HG03060 (cell line): ENCODE results near the gene ADCY5.

ENCODE experiments used
- ATAC-seq: cut with Tn5 transposase; IDR thresholded peaks from one replicate; pipeline ENCODE4 v1.9.1; 2021; ENCODE audit warnings: low read depth, moderate number of reproducible peaks; ENCODE audit not compliant: unreplicated experiment

Gene ADCY5

GRCh38 chr3:123431007-123431657, 17.8 kb downstream of the ADCY5 start:
- no peak for ATAC-seq

- no peak for ATAC-seq
These were observed 18.6 kb downstream of the ADCY5 start for GRCh38 chr3:123430266-123430665.

GRCh38 chr3:123429362-123430125, 19.3 kb downstream of the ADCY5 start:
- no peak for ATAC-seq

- no peak for ATAC-seq
These were observed 23.7 kb downstream of the ADCY5 start for GRCh38 chr3:123424999-123425712.

DNA sequence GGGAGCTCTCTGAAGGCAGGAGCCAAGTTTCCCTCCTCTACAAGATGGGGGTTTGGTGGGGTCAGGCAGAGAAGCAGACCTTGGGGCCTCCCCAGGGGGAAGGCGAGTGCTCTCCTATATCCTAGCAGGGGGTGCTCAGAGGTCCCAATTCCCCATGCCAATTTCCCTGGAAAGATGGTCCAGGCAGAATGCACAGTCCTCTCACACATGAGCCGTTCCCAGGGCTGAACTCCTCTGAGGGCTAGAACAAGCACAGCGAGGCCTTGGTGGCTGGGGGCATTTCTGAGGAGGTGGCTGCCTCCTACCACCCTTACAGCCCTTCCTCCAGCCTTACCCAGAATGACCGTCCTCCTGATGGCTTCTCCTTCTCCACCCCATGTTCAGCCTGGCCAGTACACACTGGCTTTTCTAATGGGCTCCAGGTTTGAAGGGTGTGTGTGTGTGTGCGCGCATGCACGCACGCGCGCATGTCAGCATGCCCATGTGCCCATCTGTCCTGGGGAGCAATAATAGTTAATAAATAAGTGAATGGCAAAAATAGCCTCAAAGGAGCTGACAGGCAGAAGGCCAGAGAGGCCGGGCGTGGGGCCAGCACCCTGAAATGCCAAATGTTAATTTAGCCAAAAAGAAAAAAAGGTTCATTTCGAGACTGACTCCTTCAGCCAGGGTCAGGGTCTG, 24.4 kb downstream of the ADCY5 start:
- ATAC-seq, result no peak

DNA sequence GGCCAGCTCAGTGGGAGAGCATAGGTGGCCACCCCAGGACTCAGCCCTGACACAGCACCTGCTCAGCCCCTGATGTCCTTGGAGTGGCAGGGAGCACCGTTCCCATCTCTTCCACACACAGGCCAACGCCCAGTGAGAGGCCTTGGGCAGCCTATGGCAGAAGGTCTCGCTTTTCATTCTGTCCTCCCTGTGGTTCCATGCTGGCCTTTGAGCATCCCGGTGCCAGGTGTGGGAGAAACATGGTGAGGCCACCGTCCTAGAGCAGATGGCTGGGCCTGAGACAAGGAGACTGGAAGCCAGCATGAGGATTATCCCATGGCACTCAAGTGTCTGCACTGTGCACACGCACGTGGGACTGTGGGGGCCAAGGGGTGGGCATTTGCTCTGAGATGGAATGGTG, 25.1 kb downstream of the ADCY5 start:
- ATAC-seq, result no peak

DNA sequence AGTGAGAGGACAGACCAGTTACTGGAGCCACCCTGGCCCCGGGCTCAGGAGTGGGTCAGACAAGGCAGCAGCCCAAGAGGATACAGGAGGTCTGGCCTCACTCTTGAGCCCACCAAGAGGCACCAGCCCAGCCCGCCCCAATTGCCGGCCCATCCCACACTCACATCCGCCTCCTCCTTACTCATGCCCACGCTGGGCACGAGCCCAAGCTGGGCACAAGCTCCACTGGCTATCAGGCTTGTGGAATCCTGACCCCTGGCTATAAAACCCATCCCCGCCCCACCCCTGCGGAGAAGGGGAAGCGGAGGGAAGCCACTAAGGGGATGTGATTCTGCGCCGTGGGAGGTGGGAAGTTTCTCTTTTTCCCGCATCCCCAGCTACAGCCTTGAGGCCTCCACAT, 25.9 kb downstream of the ADCY5 start:
- ATAC-seq, result no peak

GRCh38 chr3:123422457-123422856, 26.4 kb downstream of the ADCY5 start:
- no peak for ATAC-seq

DNA sequence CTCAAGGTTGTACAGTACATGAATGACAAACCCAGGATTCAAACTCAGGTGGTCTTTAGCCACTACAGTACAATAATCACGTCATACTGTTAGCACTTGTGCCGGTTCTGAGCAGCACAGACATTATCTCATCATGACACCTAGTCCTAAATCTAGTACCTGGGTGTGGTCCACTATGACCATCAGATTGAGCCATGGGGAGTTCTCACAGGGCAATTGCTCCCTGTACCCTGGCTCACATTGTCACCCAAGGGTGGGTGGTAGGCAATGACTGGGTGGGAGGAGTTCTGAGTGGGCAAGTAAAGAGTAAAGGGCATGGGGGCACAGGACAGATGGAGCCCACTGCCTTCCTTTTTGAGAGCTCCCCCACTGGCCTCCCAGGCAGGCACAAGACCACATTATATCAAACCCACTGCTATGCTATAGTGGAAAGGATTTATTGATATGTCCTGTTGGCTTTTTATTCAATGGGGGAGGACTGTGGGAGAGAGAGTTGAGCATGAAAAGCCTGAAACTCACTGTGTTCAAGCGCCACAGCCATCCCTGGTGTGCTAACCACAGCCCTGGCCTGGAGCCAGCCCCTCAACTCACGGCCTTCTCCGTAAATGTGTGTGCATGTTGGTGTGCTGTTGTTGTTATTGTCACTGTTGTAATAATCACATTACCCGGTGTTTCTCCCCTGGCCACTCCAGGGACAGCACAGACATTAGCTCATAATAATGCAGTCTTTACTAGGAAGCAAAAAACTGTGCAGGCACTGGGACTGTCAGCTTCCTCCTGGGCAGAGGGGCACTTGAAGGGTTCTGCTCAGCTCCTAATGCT, 27.3 kb downstream of the ADCY5 start:
- ATAC-seq, result no peak

DNA sequence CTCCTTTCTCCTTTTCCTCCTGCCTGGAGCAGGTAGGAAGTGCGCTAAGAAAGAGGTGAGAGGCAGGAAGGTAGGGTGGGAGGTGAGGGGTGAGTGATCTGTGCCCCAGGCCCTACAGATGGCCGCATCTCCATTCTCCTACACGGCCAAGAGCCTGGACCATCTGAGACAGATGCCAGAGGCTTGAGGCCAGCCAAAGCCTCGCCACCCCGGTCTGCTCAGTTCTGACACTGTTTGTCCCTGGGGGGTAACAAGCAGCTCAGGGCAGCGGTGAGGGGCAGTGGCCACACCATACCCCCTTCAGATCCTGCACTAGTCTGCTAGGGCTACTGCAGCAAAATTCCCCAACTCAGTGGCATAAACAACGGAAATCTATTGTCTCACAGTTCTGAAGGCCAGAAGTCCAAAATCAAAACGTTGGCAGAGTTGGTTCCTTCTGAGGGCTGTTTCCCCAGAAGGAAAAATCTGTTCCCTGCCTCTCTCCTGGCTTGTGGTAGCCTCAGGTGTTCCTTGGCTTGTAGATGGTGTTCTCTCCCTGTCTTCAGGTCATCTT, 28.4 kb downstream of the ADCY5 start:
- no peak for ATAC-seq

- ATAC-seq, result no peak
These were observed 29.0 kb downstream of the ADCY5 start for GRCh38 chr3:123419850-123420297.

GRCh38 chr3:123419181-123419849, 29.6 kb downstream of the ADCY5 start:
- no peak for ATAC-seq

- no peak for ATAC-seq
These were observed 32.2 kb downstream of the ADCY5 start for GRCh38 chr3:123416647-123417046.

- no peak for ATAC-seq
These were observed 32.7 kb downstream of the ADCY5 start for GRCh38 chr3:123416173-123416572.

DNA sequence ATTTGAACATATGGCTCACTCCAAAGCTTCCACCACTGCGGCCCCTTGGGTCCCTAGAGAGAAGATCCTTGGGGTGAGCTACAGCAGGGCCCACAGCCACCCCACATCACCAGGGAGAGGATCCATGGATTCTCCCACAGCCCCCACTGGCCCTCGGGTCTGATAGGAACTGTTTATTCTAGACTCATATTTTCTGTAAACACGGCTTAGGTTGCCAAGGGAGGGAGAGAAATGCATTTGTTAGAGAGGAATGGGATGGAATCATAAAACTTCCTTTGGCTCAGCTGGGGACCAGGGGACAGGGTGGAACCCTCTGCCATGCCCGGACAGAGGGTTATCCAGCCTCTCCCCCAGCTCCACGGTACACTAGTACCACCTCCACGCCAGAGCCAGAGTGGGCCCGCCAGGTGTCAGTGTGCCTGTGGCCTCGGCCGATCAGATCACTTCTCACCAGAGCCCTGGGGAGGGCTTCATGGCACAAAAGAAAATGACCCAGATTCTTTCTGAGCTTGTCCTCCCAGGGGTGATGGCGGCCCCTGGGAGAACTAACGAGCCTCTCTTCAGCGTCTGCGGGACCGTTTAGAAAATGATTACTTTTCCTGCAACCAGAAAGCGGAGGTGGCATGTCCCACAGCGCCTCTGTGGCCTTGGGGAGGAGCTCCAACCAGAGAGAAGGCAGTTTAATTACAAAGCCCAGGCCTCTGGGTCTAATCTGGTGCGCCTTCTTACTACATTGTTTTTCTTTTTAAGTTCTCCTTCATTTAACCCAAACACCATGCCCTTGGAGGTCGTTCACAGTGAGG, 33.7 kb downstream of the ADCY5 start:
- ATAC-seq, result no peak

GRCh38 chr3:123412811-123413604, 35.9 kb downstream of the ADCY5 start:
- ATAC-seq, result no peak

DNA sequence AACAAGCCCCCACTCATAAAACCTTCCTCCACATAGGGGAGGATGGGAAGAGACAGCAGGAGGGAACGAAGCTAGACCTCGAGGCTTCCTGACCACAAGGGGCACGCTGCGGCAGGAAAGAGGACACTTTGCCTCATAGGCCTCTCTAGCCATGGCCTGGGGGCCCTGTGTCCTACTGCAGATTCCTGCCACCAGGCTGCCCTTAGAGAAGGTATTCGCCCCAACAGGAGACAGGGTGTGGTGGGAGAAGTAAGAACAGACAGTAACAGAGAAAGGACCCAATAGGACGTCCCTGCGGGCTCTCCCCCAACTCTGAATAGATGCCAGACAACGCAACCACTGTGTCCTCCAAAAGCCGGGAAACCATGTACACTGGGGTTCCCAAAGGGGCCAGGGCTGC, 36.8 kb downstream of the ADCY5 start:
- no peak for ATAC-seq
